Peyer's patch (tissue), 4 donors: ENCODE data around the gene ST8SIA1.

Experiments used
- POLR2A ChIP-seq, 2 donors: fragments of 450-650 bp; IDR thresholded peaks; one replicate each; pipeline ENCODE4 v1.5.1; 2017; ENCODE audit warnings: antibody characterized with exemption in 2 of 2, mild to moderate bottlenecking in 2 of 2, moderate library complexity in 2 of 2
- TF ChIP-seq, protein P1 (sequence below), 6 experiments: fragments of 450-650 bp in 4 of 6; fragments of 200-600 bp in 2 of 6; sonication (generic) in 1 of 6; IDR thresholded peaks; one replicate each; pipeline ENCODE4 v1.5.1; 2017 to 2019; ENCODE audit warnings: antibody characterized with exemption in 6 of 6, mild to moderate bottlenecking in 3 of 6, moderate library complexity in 1 of 6

DNA sequence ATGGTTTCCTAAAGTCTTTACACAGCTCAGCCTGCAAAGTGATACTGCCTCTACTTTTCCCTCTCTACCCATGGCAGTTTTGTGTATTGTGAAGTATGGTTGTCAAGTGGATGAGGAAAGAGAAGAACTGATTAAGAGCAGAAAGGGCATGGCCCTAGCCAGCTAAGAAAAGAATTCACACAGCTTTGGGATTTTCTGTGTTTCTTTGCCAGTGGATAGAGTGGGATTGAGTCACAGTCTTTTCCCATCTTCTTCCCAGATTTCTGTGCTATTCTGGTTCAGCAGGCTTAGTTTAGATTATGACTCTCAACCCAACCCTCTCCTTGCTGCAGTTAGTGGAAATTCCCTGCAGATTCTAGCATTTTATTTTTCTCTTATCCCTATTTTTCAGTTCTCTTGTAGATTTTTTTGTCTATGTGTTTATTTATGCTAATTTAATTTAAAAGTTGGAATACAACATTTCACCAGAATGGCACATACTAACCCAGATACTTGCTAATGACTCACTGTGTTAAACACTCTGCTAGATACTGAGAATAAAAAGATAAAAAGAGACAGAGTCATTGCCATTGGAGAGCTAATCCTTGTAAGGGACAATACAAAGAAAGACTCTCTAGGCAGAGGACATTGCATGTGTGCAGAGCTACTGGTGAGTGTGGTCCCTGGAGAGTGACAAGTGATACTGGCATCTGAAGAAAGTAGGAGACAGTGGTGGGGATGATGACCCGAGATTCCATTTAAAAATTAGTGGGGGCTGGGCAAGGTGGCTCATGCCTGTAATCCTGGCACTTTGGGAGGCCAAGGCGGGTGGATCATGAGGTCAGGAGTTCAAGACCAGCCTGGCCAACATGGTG is 106.3 kb downstream of the ST8SIA1 start:
- TF ChIP-seq, protein P1, sequence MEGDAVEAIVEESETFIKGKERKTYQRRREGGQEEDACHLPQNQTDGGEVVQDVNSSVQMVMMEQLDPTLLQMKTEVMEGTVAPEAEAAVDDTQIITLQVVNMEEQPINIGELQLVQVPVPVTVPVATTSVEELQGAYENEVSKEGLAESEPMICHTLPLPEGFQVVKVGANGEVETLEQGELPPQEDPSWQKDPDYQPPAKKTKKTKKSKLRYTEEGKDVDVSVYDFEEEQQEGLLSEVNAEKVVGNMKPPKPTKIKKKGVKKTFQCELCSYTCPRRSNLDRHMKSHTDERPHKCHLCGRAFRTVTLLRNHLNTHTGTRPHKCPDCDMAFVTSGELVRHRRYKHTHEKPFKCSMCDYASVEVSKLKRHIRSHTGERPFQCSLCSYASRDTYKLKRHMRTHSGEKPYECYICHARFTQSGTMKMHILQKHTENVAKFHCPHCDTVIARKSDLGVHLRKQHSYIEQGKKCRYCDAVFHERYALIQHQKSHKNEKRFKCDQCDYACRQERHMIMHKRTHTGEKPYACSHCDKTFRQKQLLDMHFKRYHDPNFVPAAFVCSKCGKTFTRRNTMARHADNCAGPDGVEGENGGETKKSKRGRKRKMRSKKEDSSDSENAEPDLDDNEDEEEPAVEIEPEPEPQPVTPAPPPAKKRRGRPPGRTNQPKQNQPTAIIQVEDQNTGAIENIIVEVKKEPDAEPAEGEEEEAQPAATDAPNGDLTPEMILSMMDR (IDR thresholded peaks at IDR 0.05): no peak
- TF ChIP-seq POLR2A (IDR thresholded peaks at IDR 0.05): no peak
